Colonic mucosa (tissue), 4 donors: ENCODE measurements around the gene CYP27B1. TPM values are rescaled to one million over a fixed set of nuclear protein-coding genes. Genes with fewer than 3 reads are reported as not detected.

Experiments used
- DNase-seq: peaks from one replicate; pipeline ENCODE4 v3.0.0-alpha.2; 2020
- H3K27ac ChIP-seq: fragments of 200-600 bp; one replicate; pipeline ENCODE4 v1.8.0; 2021
- H3K27me3 ChIP-seq: fragments of 200-600 bp; one replicate; pipeline ENCODE4 v1.8.0; 2021
- H3K36me3 ChIP-seq: fragments of 200-600 bp; one replicate; pipeline ENCODE4 v1.8.0; 2021
- H3K4me1 ChIP-seq: fragments of 200-600 bp; one replicate; pipeline ENCODE4 v1.8.0; 2021; ENCODE audit warnings: mild to moderate bottlenecking
- H3K4me3 ChIP-seq: fragments of 200-600 bp; one replicate; pipeline ENCODE4 v1.8.0; 2021
- H3K9ac ChIP-seq, 2 donors: one replicate each; pipeline ENCODE4 v1.7.0; 2013; ENCODE audit warnings: control low read depth in 2 of 2, low read depth in 2 of 2, low read length in 2 of 2
- H3K9me3 ChIP-seq: fragments of 200-600 bp; one replicate; pipeline ENCODE4 v1.8.0; 2021
- intact Hi-C: fragments of 100-400 bp; cut with DNase I; formaldehyde crosslinking; loops from one replicate; pipeline ENCODE4 v1.14.1; 2022
- total RNA-seq, 2 donors: library from RNA; stranded (reverse); fragmentation: NEBNext Ultra II Directional in 1 of 2; extraction: Animal tissue kit (Norgen Biotek cat#: 25700) in 1 of 2; gene quantifications; one replicate each; pipeline ENCODE4 v1.2.1, GENCODE V29; 2021
- TF ChIP-seq, protein P1 (sequence below): fragments of 200-600 bp; IDR thresholded peaks from one replicate; pipeline ENCODE4 v1.8.0; 2022; ENCODE audit warnings: antibody characterized with exemption, mild to moderate bottlenecking
- donor health status: healthy.
- donor health status: DM: no; HTN: no; CAD: no.
- donor health status: DM: no; HTN: no; CAD: no.

The CYP27B1 gene
- total RNA-seq, result 1 to 10 TPM in 1 of 2 donors, under 1 TPM in 1; 0.80 to 1.6 TPM

DNA sequence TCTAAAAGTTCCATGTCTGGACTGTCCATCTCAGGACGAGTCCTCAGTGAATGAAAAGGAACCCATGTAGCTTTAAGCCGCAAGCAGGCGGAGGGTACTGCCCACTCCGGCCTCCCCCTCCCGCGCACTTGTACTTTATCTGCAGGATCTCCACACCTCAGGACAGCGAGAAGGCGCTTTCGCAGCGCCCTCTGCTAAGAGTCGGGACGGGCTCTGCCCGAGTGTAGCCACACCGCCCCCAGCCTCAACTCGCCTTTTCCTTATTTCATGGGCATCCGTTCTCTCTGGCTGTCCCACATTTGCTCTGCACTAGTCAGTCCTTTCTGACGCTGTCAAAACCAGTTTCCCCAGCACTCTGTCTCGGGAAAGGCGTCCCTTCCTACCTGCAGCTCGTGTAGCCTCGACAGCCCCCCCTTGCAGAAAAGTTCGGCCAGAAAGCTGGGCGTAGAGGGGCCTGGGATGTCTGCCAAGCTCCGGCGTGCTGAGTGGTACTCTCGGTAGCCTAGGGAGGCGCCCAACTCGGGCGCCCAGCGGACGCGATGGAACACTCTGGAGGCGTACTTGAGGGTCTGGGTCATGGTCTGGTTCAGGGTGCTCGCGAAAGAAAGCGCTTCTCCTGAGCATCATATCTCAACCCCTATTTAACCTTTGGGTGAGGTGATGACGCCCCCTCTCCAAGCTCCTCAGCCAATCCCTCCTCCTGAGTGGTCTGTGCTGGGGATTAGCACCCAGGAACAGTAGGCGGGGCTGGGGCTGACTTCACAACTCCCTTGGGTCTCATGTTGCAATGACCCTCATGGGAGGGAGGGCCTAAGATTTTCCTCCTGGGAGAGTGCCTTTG, at the start of gene CYP27B1:
TSS of gene CYP27B1 (minus strand) at position 615 of the 841 bp plus-strand sequence. CDS start at position 578, 37 bp downstream.
- TF ChIP-seq, protein P1, sequence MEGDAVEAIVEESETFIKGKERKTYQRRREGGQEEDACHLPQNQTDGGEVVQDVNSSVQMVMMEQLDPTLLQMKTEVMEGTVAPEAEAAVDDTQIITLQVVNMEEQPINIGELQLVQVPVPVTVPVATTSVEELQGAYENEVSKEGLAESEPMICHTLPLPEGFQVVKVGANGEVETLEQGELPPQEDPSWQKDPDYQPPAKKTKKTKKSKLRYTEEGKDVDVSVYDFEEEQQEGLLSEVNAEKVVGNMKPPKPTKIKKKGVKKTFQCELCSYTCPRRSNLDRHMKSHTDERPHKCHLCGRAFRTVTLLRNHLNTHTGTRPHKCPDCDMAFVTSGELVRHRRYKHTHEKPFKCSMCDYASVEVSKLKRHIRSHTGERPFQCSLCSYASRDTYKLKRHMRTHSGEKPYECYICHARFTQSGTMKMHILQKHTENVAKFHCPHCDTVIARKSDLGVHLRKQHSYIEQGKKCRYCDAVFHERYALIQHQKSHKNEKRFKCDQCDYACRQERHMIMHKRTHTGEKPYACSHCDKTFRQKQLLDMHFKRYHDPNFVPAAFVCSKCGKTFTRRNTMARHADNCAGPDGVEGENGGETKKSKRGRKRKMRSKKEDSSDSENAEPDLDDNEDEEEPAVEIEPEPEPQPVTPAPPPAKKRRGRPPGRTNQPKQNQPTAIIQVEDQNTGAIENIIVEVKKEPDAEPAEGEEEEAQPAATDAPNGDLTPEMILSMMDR, result no peak
- intact Hi-C loops, result no loop called here
- Histone ChIP-seq H3K27ac (no peak within 1 kb of the TSS), H3K27me3 (peaks cover 25% of the 10 kb centered on the region), H3K9ac (peak within 1 kb of the TSS; percentile 8 to 47), H3K36me3 (no peaks in the 10 kb centered on the region), H3K9me3 (no peaks in the 10 kb centered on the region), H3K4me1 (peaks cover 12% of the 10 kb centered on the region), H3K4me3 (peak within 1 kb of the TSS; percentile 47)
- DNase-seq, result no peak

DNA sequence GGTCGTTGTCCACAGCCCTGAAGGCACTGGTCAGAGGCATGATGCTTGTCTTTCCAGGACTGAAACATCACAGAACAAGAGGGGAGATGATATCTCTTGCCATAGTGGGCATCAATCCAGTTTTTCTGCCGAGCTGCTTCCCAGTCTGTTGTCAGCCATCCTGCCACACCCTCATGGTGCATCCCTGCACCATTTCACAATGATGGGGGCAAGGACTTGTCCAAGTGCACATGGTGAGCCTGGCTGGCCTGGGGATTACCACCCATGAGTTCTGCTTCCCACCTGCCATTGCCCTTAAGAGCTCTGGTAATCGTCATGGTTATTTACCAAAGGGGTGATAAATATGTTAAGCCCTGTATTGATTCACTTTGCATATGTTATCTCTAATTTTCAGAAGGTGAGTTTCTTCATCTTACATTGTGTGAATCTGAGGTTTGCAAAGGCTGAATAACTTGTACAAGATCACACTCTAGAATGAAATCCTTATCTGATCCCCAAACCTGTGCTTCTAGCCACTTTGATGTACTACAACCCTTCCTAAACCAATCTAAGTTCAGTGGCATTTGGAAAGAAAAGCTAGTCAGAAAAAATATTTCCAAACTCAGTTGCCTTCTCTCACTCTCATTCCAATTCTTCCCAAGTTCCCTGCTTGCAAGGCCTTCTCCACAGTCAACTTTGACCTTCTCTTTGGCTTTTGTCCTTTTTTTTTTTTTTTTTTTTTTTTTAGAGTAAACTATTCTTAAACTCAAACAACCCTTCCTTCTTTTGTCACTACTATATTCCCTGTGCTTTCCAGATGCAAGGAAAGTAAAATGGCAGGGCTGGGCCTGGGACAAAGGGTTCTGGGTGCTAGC, 49.4 kb upstream of the CYP27B1 start:
- Histone ChIP-seq H3K9me3 (no peaks in the 10 kb centered on the region), H3K4me3 (no peak overlapping the region), H3K27me3 (no peaks in the 10 kb centered on the region), H3K9ac (no peak overlapping the region), H3K36me3 (peaks cover 4% of the 10 kb centered on the region), H3K4me1 (peaks cover 10% of the 10 kb centered on the region), H3K27ac (no peak overlapping the region)
- TF ChIP-seq, protein P1, result no peak
- no peak for DNase-seq
- intact Hi-C loops, result no loop called here

DNA sequence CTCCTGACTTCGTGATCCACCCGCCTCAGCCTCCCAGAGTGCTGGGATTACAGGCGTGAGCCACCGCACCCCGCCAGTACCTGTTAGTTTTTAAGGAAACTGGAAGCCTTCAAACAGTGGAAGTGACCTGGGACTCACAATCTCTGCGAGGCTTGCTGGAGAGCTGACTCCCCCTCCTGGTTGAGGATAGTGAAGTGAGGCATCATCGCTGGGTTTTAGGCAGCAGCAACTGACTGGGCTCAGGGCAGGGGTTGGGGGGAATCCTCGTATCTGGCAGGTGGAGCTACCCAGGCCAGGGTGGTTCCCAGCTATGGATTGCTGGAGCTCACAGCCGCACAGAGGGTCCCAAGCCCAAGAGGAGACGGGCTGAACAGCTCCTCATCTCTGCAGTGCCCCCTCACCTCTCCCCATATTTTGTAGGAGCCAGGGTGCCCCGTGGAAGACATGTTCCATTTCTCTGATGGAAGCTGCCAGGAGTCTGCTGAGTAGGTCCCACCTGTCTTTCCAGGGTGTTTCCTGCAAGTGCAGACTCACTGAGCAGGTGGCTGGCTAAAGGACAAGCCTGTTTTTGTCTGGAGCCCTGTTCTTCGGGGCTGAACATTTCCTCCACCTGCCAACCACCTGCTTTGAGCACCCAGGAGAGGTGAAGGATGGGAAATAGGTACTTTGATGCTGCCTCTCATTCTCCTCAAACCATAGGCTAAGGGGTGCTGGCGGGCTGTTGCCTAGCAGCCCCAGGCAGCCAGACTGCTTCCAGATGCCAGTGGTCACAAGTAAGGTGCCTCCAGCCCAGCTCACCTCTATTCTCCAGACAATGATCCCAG, 48.5 kb upstream of the CYP27B1 start:
- no peak overlapping the region for H3K27ac ChIP-seq
- intact Hi-C loops, result no loop called here
- TF ChIP-seq, protein P1, result no peak
- peaks cover 10% of the 10 kb centered on the region for H3K4me1 ChIP-seq
- no peak for DNase-seq
- H3K36me3 ChIP-seq, result peaks cover under 1% of the 10 kb centered on the region
- no peak overlapping the region for H3K4me3 ChIP-seq
- H3K27me3 ChIP-seq, result no peaks in the 10 kb centered on the region
- H3K9me3 ChIP-seq, result no peaks in the 10 kb centered on the region
- H3K9ac ChIP-seq, result no peak overlapping the region

- DNase-seq, result no peak
- TF ChIP-seq, protein P1, result no peak
- H3K4me3 ChIP-seq, result no peak overlapping the region
- no peaks in the 10 kb centered on the region for H3K9me3 ChIP-seq
- intact Hi-C loops, result no loop called here
- H3K4me1 ChIP-seq, result peaks cover 10% of the 10 kb centered on the region
- no peaks in the 10 kb centered on the region for H3K36me3 ChIP-seq
- no peaks in the 10 kb centered on the region for H3K27me3 ChIP-seq
- no peak overlapping the region for H3K9ac ChIP-seq
- H3K27ac ChIP-seq, result no peak overlapping the region
These were observed 47.3 kb upstream of the CYP27B1 start for GRCh38 chr12:57813971-57814772.
